Gastrocnemius medialis (tissue), 4 donors: ENCODE data around the gene TMEM132D. TPM values are rescaled to one million over a fixed set of nuclear protein-coding genes. Genes with fewer than 3 reads are reported as not detected.

ENCODE experiments used
- ATAC-seq, 2 donors: fragments of 150-250 bp; one replicate each; pipeline ENCODE4 v1.9.1; 2016
- DNase-seq, 2 donors: peaks; one replicate each; pipeline ENCODE4 v3.0.0-alpha.2; 2019
- H3K27ac ChIP-seq, 4 donors: fragments of 200-600 bp; sonication (generic); 1 replicate in 1 of 4; 2 replicates in 3 of 4; pipeline ENCODE4 v1.5.1; 2016 to 2018; ENCODE audit warnings: mild to moderate bottlenecking in 2 of 4, moderate library complexity in 1 of 4
- H3K27me3 ChIP-seq, 3 donors: fragments of 200-600 bp; sonication (generic) in 2 of 3; 1 replicate in 1 of 3; 2 replicates in 2 of 3; pipeline versions ENCODE4 v1.5.1 to v1.6.0; 2016 to 2019; ENCODE audit warnings: mild to moderate bottlenecking in 1 of 3, moderate library complexity in 1 of 3
- H3K36me3 ChIP-seq, 2 donors: fragments of 200-600 bp; sonication (generic) in 1 of 2; one replicate each; pipeline ENCODE4 v1.5.1; 2017 to 2018
- H3K4me1 ChIP-seq, 2 donors: fragments of 200-600 bp; sonication (generic) in 1 of 2; one replicate each; pipeline ENCODE4 v1.5.1; 2016 to 2017; ENCODE audit warnings: mild to moderate bottlenecking in 2 of 2
- H3K4me3 ChIP-seq, 4 donors: fragments of 200-600 bp; sonication (generic) in 3 of 4; 1 replicate in 1 of 4; 2 replicates in 3 of 4; pipeline ENCODE4 v1.5.1; 2016 to 2019; ENCODE audit warnings: mild to moderate bottlenecking in 2 of 4
- H3K9me3 ChIP-seq, 3 donors: fragments of 200-600 bp; sonication (generic) in 2 of 3; 1 replicate in 1 of 3; 2 replicates in 2 of 3; pipeline ENCODE4 v1.5.1; 2016 to 2019
- CTCF ChIP-seq, 5 experiments: fragments of 450-650 bp in 3 of 5; fragments of 200-600 bp in 2 of 5; sonication (generic) in 2 of 5; IDR thresholded peaks in 4 of 5; conservative IDR thresholded peaks in 1 of 5; 1 replicate in 4 of 5; 2 replicates in 1 of 5; pipeline ENCODE4 v1.5.1; 2016 to 2019; ENCODE audit warnings: antibody characterized with exemption in 5 of 5, mild to moderate bottlenecking in 3 of 5, moderate library complexity in 3 of 5
- POLR2A ChIP-seq, 2 donors: fragments of 450-650 bp; IDR thresholded peaks; one replicate each; pipeline ENCODE4 v1.6.1; 2017; ENCODE audit warnings: antibody characterized with exemption in 2 of 2, mild to moderate bottlenecking in 2 of 2, moderate library complexity in 2 of 2
- in situ Hi-C, 4 donors: fragments of 200-750 bp; cut with MboI; loops; one replicate each; pipeline versions ENCODE4 v1.15.0 to v1.8.0; 2017; ENCODE audit warnings: low sequenced_read_pairs in 4 of 4
- intact Hi-C: fragments of 100-400 bp; cut with DNase I; formaldehyde crosslinking; loops from one replicate; pipeline ENCODE4 v1.15.1; 2023; ENCODE audit warnings: low total_unique reads
- total RNA-seq, 4 donors: library from RNA; depleted of rRNA; stranded (reverse); fragments of >200 nt; gene quantifications; one replicate each; pipeline versions ENCODE4 v1.1.0 to v1.2.3, GENCODE V29; 2016

The TMEM132D gene
- total RNA-seq, 4 donors from 2014 or later: not detected

GRCh38 chr12:129213551-129213950 lies 690.3 kb downstream of the TMEM132D start:
- intact Hi-C loops: no loop called here
- no peak for DNase-seq
- ATAC-seq: no peak

GRCh38 chr12:129211862-129212630 lies 691.8 kb downstream of the TMEM132D start:
- no peaks in the 10 kb centered on the region for H3K36me3 ChIP-seq
- intact Hi-C loops: no loop called here
- in situ Hi-C loops: no loop called here
- no peaks in the 10 kb centered on the region for H3K9me3 ChIP-seq
- no peaks in the 10 kb centered on the region for H3K4me1 ChIP-seq
- no peaks in the 10 kb centered on the region for H3K27me3 ChIP-seq
- DNase-seq (no peak), ATAC-seq (no peak)
- no peak for TF ChIP-seq POLR2A (IDR thresholded peaks at IDR 0.05)
- no peak for TF ChIP-seq CTCF (IDR thresholded peaks at IDR 0.05 in 4 of 5, conservative IDR thresholded peaks at IDR 0.05 in 1 of 5)
- H3K27ac ChIP-seq: no peak overlapping the region
- no peak overlapping the region for H3K4me3 ChIP-seq

More at GRCh38 chr12:129213551-129213950, 690.3 kb downstream of the TMEM132D start:
- no peaks in the 10 kb centered on the region for H3K36me3 ChIP-seq
- in situ Hi-C loops: no loop called here
- TF ChIP-seq POLR2A (IDR thresholded peaks at IDR 0.05) (no peak), CTCF (IDR thresholded peaks at IDR 0.05 in 4 of 5, conservative IDR thresholded peaks at IDR 0.05 in 1 of 5) (no peak)
- no peaks in the 10 kb centered on the region for H3K27me3 ChIP-seq
- no peak overlapping the region for H3K4me3 ChIP-seq
- no peak overlapping the region for H3K27ac ChIP-seq
- H3K4me1 ChIP-seq: no peaks in the 10 kb centered on the region
- H3K9me3 ChIP-seq: no peaks in the 10 kb centered on the region

- H3K27me3 ChIP-seq: no peaks in the 10 kb centered on the region
- DNase-seq (no peak), ATAC-seq (no peak)
- H3K9me3 ChIP-seq: no peaks in the 10 kb centered on the region
- H3K4me1 ChIP-seq: no peaks in the 10 kb centered on the region
- H3K36me3 ChIP-seq: no peaks in the 10 kb centered on the region
- TF ChIP-seq POLR2A (IDR thresholded peaks at IDR 0.05) (no peak), CTCF (IDR thresholded peaks at IDR 0.05 in 4 of 5, conservative IDR thresholded peaks at IDR 0.05 in 1 of 5) (no peak)
- no peak overlapping the region for H3K4me3 ChIP-seq
- H3K27ac ChIP-seq: no peak overlapping the region
- in situ Hi-C loops (no loop called here), intact Hi-C loops (no loop called here)
Observed at GRCh38 chr12:129208566-129208965, 695.3 kb downstream of the TMEM132D start.

- Histone ChIP-seq H3K27me3 (peaks cover 0 to 4% (median 0%) of the 10 kb centered on the region in 3 donors), H3K27ac (no peak overlapping the region), H3K4me3 (no peak overlapping the region), H3K36me3 (no peaks in the 10 kb centered on the region), H3K9me3 (no peaks in the 10 kb centered on the region), H3K4me1 (no peaks in the 10 kb centered on the region)
- in situ Hi-C loops (no loop called here), intact Hi-C loops (no loop called here)
- DNase-seq (no peak), ATAC-seq (no peak)
- TF ChIP-seq CTCF (IDR thresholded peaks at IDR 0.05 in 4 of 5, conservative IDR thresholded peaks at IDR 0.05 in 1 of 5) (no peak), POLR2A (IDR thresholded peaks at IDR 0.05) (no peak)
Observed at GRCh38 chr12:129207084-129207483, 696.7 kb downstream of the TMEM132D start.
